Right atrium auricular region (tissue), 2 donors: Measurements from ENCODE around the gene APOC3. TPM values are rescaled to one million over a fixed set of nuclear protein-coding genes. Genes with fewer than 3 reads are reported as not detected.
A peak's percentile ranks its signal among the peaks of the same experiment; 100 is the strongest.

Experiments
- DNase-seq: peaks from one replicate; pipeline ENCODE4 v3.0.0-alpha.2; 2019; ENCODE audit warnings: low spot score
- H3K27ac ChIP-seq, 2 donors: fragments of 200-600 bp; sonication (generic); 1 replicate in 1 of 2; 2 replicates in 1 of 2; pipeline ENCODE4 v1.5.1; 2016 to 2019
- H3K27me3 ChIP-seq, 2 donors: fragments of 200-600 bp; sonication (generic); one replicate each; pipeline versions ENCODE4 v1.5.1 to v1.6.0; 2017 to 2019
- H3K36me3 ChIP-seq: fragments of 200-600 bp; sonication (generic); one replicate; pipeline ENCODE4 v1.5.1; 2016
- H3K4me1 ChIP-seq, 2 donors: fragments of 200-600 bp; sonication (generic); one replicate each; pipeline versions ENCODE4 v1.5.1 to v1.6.0; 2017 to 2019
- H3K4me3 ChIP-seq, 2 donors: fragments of 200-600 bp; sonication (generic); 1 replicate in 1 of 2; 2 replicates in 1 of 2; pipeline ENCODE4 v1.5.1; 2017 to 2019; ENCODE audit warnings: mild to moderate bottlenecking in 1 of 2, moderate library complexity in 1 of 2
- H3K9me3 ChIP-seq, 2 donors: fragments of 200-600 bp; sonication (generic); one replicate each; pipeline ENCODE4 v1.5.1; 2019
- total RNA-seq, 2 donors: library from RNA; depleted of rRNA; stranded (reverse); fragments of >200 nt; gene quantifications; one replicate each; pipeline ENCODE4 v1.1.0, GENCODE V29; 2016
- TF ChIP-seq, protein P1 (sequence below), 2 donors: fragments of 200-600 bp; sonication (generic); IDR thresholded peaks; one replicate each; pipeline ENCODE4 v1.5.1; 2019; ENCODE audit warnings: antibody characterized with exemption in 2 of 2

Gene APOC3
- total RNA-seq, 2 donors from 2014 or later, result not detected

- peaks cover 0 to 38% of the 10 kb centered on the region in 2 donors for H3K4me1 ChIP-seq
- H3K27me3 ChIP-seq, result no peaks in the 10 kb centered on the region
- H3K4me3 ChIP-seq, result no peak overlapping the region
- H3K27ac ChIP-seq, result peak overlapping the region in 1 of 2 donors; percentile 78
- TF ChIP-seq, protein P1, sequence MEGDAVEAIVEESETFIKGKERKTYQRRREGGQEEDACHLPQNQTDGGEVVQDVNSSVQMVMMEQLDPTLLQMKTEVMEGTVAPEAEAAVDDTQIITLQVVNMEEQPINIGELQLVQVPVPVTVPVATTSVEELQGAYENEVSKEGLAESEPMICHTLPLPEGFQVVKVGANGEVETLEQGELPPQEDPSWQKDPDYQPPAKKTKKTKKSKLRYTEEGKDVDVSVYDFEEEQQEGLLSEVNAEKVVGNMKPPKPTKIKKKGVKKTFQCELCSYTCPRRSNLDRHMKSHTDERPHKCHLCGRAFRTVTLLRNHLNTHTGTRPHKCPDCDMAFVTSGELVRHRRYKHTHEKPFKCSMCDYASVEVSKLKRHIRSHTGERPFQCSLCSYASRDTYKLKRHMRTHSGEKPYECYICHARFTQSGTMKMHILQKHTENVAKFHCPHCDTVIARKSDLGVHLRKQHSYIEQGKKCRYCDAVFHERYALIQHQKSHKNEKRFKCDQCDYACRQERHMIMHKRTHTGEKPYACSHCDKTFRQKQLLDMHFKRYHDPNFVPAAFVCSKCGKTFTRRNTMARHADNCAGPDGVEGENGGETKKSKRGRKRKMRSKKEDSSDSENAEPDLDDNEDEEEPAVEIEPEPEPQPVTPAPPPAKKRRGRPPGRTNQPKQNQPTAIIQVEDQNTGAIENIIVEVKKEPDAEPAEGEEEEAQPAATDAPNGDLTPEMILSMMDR (IDR thresholded peaks at IDR 0.05), result no peak
- H3K36me3 ChIP-seq, result peaks cover 25% of the 10 kb centered on the region
- H3K9me3 ChIP-seq, result no peaks in the 10 kb centered on the region
- no peak for DNase-seq
Observed at GRCh38 chr11:116875194-116875593, 45.5 kb downstream of the APOC3 start.

GRCh38 chr11:116876656-116877055, 46.9 kb downstream of the APOC3 start:
- TF ChIP-seq, protein P1 (IDR thresholded peaks at IDR 0.05), result no peak
- peaks cover 24% of the 10 kb centered on the region for H3K36me3 ChIP-seq
- H3K27ac ChIP-seq, result no peak overlapping the region
- DNase-seq, result no peak
- no peaks in the 10 kb centered on the region for H3K27me3 ChIP-seq
- no peak overlapping the region for H3K4me3 ChIP-seq
- H3K4me1 ChIP-seq, result peaks cover 0 to 32% of the 10 kb centered on the region in 2 donors
- no peaks in the 10 kb centered on the region for H3K9me3 ChIP-seq

GRCh38 chr11:116879800-116880625, 50.3 kb downstream of the APOC3 start:
- H3K27me3 ChIP-seq, result no peaks in the 10 kb centered on the region
- H3K9me3 ChIP-seq, result no peaks in the 10 kb centered on the region
- no peak for DNase-seq
- TF ChIP-seq, protein P1 (IDR thresholded peaks at IDR 0.05), result peak; percentile 21 to 77
- peaks cover 0 to 1% of the 10 kb centered on the region in 2 donors for H3K4me1 ChIP-seq
- H3K27ac ChIP-seq, result no peak overlapping the region
- H3K4me3 ChIP-seq, result no peak overlapping the region
- H3K36me3 ChIP-seq, result peaks cover 7% of the 10 kb centered on the region

DNA sequence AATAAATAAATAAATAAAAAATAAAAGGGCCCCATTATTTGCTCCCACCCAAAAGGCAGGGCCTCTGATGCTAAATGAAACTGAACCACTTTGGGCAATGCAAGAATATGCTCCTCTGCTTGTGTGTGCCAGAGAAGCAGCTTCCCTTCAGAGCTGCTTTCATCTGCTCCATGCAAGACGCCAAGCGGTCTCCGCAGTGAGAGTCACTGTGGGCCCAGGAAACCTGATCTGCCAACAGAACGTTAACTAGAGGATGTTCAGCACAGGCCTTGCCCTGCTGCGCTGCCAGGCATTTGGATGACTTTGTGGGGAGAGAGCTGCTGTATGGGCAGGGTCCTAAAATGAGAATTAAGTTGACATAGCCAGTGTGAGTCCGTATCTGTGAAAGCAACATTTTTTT, 51.4 kb downstream of the APOC3 start:
- TF ChIP-seq, protein P1 (IDR thresholded peaks at IDR 0.05), result no peak
- Histone ChIP-seq H3K27me3 (no peaks in the 10 kb centered on the region), H3K9me3 (no peaks in the 10 kb centered on the region), H3K27ac (no peak overlapping the region), H3K4me3 (no peak overlapping the region), H3K36me3 (no peaks in the 10 kb centered on the region), H3K4me1 (peaks cover 0 to 5% of the 10 kb centered on the region in 2 donors)
- no peak for DNase-seq

DNA sequence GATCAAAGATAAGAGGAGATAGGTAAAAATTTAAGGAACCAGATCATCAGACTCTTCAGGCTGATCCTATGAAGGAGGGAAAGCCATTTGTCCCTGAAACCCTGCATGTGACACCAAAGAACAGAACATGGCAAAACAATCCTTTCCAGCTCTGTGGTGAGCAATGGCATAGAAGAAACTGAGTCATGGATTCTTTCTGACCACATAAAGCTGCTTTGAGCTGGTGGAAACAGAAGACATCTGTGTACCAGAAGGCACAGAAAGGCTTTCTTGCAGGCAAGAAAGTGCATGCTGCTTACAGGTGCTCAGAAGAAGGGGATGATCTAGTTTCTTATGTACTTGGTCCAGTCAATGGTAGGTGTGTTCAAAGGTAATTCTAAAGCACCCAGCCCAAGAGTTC, 52.7 kb downstream of the APOC3 start:
- H3K4me1 ChIP-seq, result peaks cover 0 to 12% of the 10 kb centered on the region in 2 donors
- TF ChIP-seq, protein P1 (IDR thresholded peaks at IDR 0.05), result no peak
- H3K27ac ChIP-seq, result no peak overlapping the region
- H3K27me3 ChIP-seq, result no peaks in the 10 kb centered on the region
- H3K9me3 ChIP-seq, result no peaks in the 10 kb centered on the region
- H3K4me3 ChIP-seq, result no peak overlapping the region
- no peak for DNase-seq
- no peaks in the 10 kb centered on the region for H3K36me3 ChIP-seq

Other genes starting within 250 kb of the APOC3 start
- gene BUD13, start 56.9 kb upstream of the APOC3 start, total RNA-seq, result 1 to 10 TPM; 6.6 to 9.6 TPM
- 10 to 100 TPM; 16.8 to 20.6 TPM for gene ZPR1, start 41.9 kb upstream of the APOC3 start, total RNA-seq
- not detected for gene APOA5, start 38.0 kb upstream of the APOC3 start, total RNA-seq
- not detected for gene APOA4, start 6.6 kb upstream of the APOC3 start, total RNA-seq
- 1 to 10 TPM; 4.5 to 9.5 TPM for gene APOA1, start 7.7 kb downstream of the APOC3 start, total RNA-seq